Kidney glomerular epithelial cell (primary cell): Measurements from ENCODE around the gene CHRDL2.

Experiments
- DNase-seq: peaks from one replicate; lab custom pipeline; 2025; lab: John Stamatoyannopoulos, UW

Gene CHRDL2

DNA sequence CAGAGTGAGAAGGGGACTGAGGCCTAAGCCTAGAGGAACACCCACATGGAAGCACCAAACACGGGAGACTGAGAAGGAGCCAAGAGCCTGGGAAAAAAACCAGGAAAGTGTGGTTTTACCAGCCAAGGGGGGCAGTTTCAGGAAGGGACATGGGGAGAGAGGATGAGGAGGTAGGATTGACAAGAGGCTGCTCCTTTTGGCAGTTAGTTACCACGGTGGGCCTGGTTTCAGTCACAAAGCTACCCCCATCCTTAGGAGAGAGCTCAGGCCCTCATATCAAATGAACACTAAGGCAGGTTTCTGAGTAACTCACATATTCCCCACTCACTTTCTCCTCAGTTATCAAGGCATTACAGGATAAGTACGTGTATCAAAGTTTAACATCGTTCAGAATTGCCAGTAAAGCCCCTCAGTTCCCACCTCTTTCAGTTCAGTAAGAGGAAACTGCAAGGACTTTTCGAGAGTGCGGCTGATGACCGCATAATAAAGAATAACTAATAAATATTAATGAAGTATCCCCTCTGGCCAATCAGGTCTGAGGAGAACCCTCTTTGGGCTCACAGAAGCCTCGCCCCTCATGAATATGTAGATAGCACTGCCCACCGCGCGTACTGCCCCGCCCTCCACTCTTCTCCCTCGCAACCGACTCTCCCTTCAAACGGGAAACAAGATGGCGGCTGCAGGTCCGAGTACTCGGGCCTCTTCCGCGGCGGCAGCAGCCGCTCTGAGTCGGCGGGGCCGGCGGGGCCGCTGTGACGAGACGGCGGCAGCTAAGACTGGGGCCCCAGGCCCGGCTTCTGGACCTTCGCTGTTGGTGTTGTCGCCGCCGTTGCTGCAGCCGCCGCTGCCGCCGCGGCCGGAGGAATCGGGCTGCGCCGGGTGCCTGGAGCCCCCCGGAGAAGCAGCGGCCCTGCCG, 17.2 kb upstream of the CHRDL2 start, which contains the start of gene RNF169:
Gene RNF169 (plus strand): TSS at position 639 of the 916 bp plus-strand sequence. CDS start 32 bp downstream, at position 671.
- peak; percentile 97 for DNase-seq

DNA sequence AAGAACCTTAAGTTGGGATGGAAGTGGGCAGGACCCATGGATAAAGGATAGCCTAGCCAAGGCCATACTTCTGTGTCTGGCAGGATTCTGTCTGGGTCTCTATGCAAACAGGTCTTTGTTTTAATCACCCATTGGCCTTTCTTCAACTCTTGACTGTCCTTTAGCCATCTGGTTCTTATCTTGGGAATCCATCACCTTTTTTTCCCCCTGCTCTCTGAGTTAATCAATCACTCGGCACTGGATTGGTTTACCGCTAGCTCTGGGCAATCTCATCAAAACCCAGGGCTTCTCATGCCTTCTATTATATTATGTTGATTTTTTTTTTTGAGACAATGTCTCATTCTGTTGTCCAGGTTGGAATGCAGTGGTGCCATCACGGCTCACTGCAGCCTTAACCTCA, 15.6 kb upstream of the CHRDL2 start:
- no peak for DNase-seq

DNA sequence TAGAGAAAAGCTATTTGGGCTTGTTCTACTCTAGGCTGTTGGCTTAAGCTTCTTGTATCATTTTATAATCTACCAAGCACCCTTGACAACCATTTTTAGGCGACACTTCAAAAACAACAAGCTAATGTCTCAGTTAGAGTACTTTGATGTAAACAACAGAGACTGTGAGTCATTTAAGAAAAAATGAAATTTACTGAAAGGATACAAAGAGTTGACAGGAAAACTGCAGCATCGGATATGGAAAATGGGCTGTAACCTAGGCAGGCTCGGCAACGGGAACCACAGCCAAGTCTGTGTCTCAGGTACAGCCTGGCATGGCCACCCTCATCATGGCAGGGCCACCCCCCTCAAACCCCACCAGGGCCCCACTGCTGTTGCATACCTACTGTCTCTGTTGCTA, 13.1 kb upstream of the CHRDL2 start:
- DNase-seq: no peak

DNA sequence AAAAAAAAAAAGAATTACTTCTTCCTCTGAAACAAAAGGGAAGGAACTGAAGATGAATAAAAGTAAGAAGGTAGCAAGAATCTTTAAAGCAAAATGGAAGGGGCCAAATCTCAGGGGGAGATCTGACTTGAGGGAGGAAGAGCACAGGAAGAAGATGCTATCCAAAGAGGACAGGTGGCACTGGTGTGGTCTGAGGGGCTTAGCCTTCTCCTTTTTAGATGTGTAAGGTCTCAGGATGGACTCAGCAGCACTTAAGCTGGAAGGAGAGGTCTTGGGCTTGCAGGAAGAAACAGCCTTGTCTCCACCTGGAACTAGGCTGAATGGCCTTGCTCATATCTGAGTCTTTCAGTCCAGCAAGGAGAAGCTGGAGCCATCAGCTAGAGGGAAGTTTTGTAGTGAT, 12.4 kb upstream of the CHRDL2 start:
- DNase-seq: no peak

DNA sequence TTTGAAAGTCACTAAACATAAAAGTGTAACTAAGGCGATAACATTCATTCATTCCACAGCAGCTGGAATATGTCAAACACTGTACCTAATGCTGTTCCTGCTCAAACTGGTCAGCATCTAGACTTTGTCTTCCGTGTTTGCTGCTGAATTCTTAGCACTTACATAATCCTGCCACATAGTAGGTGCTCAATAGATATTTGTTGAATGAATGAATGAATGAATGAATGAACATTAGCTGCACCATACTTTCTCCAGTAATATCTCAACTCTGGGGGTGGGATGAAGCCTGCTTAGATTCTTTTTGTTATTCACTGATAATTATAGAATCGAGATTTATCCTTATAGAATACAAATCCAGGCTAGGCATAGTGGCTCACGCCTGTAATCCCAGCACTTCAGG, 10.8 kb upstream of the CHRDL2 start:
- DNase-seq: no peak

DNA sequence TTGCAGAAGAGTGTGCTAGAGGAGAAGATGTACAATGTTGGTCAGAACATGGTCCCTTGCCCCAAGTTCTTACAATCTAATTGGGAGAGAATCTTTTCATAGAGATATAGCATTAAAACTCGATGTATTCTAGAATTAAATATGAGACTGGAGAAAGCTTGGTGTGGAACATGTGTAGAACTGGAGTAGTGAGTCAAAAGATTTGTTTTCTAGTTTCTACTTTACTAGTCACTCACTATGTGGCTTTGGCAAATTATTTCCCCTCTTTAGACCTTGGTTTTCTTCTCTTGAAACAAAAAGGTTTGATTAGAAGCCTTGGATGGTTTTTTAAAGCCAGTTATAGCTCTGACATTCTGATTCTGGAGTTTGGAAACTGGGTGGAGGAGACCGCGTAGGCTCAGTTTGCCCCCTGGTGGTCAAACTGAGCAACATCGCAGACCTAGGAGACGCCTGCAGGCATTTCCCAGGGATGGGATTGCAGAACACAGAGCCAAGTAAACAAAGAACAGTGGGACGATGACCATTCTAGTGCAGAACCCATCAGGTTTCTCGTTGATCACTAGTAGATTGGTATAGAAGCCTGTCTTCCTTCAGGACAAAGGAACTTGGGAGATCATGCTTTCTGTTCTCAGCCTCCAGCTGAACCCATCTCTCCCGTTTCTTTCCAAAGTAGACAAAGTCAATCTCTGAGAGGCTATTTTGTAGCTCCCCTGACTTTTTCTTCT, 8.5 kb upstream of the CHRDL2 start:
- peak; percentile 48 for DNase-seq

DNA sequence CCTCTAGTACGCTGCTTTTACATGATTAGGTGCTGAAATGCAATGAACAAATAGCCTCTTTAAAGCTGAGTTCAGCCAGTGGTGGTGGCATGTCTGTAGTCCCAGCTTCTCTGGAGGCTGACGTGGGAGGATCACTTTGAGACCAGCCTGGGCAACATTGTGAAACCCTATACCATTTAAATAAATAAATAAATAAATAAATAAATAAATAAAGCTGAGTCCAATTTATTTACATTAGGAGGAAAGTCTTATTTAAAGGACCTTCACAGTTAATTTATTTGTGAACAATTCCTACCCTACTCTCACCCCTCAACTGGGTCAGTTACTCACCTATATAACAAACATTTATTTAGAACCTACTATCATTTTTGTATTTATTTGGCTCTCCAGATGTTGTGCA, 4.8 kb upstream of the CHRDL2 start:
- no peak for DNase-seq

DNA sequence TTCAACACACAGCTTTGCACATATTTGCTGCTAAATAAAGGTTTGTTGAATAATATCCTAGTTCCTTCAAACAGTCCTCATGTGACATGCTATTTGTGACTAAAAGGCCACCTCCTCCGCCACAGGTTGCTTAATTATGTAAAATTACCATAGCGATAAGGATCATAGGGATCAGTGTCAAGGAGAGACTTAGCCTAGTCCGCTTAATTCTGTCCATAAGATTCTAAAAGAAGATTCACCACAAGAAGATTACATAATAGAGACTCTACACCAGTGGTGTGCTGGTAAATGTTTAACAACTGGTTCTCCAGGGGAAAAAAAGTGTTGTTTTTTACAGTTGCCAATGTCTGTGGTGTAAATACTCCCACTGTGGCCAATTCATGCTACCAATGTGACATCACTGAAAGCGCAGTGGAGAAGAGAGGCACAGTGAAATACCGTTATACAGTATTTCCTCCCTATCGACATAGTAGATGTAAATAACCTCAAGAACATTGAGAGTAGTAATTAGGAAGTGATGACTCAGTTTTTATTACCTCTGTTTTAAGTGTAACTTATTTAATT, 4.2 kb upstream of the CHRDL2 start:
- no peak for DNase-seq

DNA sequence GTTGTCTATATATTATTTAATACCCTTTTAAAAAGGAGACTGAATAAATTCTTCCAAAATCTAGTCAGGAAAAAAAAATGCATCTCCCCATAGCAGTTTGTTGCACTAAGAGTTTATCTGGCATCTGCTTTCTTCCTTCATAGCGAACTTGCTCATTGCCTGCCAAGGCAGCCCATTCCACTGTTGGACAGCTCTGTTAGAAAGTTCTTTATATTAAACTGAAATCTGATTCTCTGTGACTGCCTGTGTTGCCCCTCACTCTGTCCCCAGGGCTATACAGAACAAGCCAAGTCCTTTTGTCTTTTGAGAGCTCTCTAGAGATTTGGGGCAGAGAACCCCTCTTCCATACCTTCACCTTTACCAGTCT, 3.3 kb upstream of the CHRDL2 start:
- no peak for DNase-seq

DNA sequence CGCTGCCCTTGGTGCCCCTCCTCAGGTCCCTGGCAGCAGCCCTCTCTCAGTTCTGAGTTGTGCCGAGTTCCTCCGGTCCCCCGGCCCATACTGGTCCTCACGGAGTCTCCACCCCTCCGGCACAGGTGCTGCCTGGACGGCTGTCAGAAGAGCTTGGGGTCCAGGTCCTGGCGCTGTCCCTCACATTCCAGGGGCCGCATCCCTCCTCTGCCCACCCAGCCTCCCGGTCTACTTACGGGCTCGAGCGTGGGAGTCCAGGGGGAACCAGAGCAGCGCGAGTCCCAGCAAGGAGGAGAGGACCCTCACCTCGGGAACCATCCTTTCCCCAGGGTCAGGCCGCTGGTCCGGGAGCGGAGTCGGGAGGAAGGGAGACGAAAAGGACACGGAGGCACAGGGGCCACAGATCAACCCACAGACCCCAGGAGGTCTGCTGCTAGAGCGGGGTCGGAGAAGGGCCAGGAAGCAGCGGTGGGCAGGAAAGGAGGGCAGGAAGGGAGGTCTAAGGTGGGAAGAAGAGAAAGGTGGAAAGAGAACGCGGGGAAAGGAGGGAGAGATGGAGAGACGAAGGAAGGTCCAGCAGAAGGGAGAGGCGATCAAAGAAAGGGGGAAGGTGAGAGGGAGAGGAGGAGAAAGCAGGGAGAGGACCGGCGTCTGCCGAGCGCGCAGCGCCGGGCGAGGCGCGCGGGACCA, 510 bp downstream of the CHRDL2 start:
- DNase-seq: no peak

DNA sequence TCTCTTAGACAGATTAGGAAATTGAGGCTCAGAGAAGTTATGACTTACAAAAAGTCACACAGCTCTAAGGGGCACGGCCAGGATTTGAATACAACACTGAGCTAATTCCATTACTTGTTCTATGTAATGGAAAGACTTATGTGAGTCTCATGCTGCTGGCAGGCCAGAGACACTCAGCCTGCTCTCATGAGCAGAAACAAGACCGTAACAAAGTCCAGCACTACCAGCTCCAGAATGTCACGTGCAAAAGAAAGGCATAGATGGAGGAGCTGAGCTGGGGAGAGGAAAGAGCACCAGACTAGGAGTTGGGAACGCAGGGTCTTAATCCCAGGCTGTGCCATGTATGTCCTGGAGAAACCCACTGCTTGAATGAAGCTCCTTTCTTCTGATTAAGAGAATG, 1.8 kb downstream of the CHRDL2 start:
- DNase-seq: no peak

DNA sequence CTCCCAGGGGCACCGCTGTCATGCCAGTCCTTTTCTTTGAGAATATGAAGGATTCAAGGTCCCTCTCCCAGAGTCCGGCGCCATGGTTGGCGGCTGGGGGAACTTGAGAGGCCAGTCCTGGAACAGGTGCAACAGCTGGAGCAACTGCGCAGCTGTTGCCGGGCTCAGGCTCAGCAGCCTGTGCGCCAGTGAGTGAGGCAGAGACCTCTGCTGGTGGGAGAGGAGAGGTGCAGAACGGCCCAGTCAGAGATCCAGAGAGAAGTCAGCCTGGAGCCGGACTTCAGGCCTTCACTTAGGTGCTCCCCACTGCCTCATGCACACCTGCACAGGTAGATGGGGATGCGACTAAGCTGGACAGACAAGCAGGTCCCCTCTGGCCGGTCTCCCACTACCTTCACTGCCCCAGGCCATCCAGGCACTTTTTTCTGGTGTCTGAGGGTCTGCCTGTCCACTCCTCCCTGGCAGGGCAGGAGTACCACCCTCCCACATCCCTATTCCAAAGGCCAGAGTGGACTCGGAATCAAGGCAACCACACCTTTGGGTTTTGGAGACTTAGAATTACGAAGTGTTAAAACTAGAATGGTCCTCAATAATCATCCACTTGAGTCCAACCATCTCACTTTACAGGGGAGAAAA, 4.6 kb downstream of the CHRDL2 start:
- peak; percentile 64 for DNase-seq

DNA sequence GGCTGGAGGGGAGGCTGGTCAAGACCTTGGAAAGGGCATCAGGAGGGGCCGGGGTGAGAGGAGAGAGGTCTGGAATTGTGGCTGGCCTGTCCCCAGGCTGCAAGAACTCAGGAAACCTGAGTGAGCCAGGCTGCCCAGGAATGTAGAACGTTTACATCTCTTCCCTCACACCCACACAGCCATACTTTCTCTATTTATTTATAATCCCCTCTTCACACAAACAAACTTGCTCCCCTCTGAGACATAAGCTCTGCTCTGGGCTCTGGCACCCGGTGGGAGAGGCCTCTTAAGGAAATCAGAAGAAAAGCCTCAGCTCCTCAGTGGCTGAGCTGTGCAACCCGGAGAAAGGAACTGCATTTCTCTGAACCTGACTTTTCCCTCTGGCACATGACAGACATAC, 5.5 kb downstream of the CHRDL2 start:
- DNase-seq: no peak

DNA sequence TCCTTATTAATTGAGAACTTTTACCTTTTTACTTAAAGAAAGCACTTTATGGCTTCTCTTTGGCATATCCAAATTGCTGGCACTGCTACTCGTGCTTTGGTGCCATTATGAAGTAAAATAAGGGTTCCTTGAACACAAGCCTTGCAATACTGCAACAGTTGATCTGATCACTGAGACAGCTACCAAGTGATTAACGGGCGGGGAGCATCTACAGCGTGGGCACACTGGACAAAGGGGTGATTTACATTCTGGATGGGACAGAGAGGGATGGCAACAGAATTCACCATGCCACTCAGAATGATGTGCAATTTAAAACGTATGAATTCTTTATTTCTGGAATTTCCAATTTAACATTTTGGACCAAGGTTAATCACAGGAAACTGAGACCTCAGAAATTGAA, 7.7 kb downstream of the CHRDL2 start:
- no peak for DNase-seq

DNA sequence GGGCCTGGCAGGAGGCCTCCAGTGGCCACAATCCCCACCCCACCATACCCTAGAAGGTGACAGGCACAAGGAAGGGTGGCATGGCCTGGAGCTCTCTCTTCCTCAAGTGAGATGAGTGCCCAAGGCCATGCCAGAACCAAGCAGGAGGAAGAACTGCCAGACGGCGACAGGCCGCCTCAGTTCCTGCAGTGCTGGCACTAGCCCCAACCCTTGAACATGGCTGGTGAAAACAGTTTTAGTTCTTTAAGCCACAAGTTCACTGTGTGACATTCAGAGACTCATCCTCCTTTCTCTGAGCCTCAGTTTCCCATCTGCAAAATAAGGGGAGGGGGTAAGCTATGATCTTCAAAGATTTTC, 9.8 kb downstream of the CHRDL2 start:
- DNase-seq: no peak

DNA sequence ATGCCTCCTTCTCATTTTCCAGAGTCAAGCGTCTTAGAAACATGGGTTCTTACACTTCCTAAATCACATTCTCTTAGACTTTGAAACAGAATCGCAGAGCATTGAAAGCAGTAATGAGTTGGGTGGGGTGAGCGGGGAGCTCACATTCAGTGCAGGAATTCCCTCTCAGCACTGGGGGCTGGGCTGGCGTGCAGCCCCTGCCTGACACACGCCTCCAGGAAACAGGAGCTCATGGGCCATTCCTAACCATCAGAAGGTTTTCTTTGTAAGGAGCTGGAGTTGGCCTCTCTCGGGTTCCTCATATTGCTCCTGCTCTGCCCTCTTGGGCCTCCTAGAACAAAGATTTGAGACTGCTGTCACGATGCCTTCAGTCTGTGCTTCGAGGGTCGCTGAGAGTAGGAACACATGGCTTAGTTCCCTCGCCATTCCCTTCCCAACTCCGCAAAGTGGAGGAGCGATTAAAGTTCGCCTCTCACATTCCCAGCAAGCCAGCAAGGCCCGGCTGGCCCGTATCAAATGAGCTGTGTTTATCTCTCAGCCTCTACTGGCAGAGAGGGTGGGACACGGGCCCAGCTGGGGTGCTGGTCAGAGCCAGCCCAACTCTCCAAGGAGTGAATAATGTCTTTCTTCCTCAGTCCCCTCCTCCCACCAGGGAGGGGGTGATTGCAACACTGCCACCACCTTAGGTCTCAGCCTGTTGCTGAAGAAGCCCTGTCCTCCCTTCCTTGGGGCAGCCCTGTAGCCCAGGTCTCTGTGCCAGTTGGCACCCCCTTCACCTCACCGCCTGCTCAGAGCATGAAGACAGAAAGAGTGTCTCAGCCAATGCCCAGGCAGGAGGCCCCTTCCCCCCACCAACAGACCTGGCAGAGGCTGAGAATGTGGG, 10.4 kb downstream of the CHRDL2 start:
- no peak for DNase-seq

DNA sequence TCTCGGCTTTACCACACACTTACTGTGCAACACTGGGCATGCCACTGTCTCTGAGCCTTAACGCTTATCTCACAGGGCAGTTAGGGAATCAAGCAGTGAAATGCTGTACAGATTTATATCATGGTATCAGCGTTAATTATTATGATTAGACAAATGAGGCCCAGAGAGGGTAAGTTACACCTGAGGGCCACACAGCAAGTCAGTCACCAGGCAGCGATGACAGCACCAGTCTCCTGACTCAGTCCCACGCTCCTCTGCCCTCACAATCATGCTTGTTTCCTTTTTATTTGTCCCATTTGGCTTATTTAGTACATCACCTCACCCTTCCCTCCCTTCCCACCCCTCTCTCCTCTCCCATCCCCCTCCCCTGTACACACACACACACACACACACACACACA, 12.2 kb downstream of the CHRDL2 start:
- DNase-seq: no peak

DNA sequence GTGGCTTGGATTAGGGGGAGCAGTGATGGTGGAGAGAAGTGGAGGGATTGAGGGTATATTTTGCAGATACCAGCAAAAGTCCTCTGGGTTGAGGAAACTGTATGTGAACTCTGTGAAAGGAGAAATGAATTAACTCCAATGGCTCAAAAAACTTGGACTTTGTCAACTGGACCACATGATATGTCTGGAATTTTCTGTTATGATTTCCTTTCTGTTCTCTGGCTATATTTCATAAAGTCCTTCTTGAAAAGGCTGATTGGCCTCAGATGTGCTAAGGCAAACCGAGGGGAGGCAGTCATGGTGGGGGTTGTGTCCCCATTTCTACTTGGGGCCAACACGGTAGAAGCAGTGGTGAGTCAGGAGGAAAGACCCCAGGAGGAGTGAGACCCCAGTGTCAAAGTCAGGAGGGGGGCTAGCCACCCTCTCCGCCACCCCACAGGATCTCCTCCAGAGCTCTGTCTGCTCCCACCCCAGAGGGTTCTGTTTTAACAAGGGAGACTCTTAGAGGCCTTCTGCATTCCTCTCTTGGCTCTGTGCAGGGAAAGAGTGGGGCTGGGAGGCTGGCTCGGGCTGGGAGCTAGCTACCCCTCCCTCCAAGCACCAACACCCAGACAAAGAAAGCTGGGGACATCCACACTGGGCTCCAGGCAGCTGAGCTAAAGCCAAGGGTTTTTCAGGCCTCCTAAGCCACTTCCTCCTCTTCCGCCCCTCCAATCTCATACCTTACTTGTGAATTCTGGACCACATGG, 13.8 kb downstream of the CHRDL2 start:
- no peak for DNase-seq

DNA sequence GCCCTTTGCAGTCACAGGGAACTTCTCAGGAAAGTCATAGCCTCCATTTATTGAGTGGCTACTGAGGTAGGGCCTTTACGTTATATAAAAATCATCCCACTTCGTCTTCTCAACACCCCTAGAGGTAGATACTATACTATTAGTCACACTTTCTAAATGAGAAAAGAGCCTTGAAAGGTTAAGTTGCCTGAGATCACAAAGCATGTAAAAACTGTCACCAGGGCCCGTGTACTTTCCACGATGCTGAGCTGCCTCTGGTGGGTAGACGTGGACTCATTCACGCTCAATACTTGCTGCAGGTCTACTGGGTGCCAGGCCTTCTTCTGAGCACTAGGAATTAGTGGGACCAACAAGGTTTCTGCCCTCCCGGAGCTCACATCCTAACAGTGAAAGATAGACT, 16.3 kb downstream of the CHRDL2 start:
- DNase-seq: no peak

DNA sequence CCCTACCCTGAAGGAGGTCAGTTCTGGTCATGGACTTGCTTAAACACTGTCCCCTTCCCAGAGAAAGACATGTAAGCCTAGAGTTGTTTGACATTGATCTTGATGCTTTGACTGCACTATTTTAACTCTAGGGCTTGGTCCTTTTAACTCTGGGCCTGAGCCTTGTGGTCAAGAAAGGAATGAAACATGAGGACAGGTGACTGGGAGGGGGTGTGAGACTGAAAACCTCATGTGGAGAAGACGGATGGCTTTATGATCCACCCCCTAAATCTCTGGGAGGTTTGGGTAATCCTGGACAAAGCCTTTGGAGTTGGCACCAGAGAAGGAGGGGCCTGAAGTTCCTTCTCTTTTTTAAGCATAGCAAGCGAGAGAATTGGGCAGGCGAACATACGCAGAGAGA, 17.5 kb downstream of the CHRDL2 start:
- no peak for DNase-seq
